ENCODE results near the gene RASAL2.

The RASAL2 gene

DNA sequence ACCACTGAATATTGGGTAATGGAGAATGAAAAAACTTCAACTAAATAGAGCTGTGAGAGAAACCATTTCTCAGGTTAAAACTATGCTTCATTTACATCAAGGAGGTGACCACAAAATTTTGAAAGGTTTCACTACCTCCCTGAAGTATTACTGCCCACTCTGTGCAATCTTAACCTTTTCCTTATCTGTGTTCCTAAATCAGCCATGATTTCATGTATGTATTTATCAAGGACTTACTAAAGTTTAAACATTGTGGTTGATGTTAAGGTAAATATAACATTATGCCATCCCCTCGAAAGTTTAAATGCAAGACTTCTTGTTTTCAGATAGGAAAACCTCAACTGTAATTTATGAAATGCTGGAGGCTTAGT, 318.5 kb downstream of the RASAL2 start:
- Histone ChIP-seq H3K9me3 (ENCODE audit: severe bottlenecking) (peaks cover 4% of the 10 kb centered on the region), H3K36me3 (ENCODE audit: low read depth) (0 out of 2 replicates have a peak, but pooled peaks cover 4% of the 10 kb centered on the region), H3K27ac (ENCODE audit: poor library complexity, severe bottlenecking) (no peak overlapping the region), H3K4me1 (ENCODE audit: insufficient read depth, poor library complexity, severe bottlenecking) (peaks cover 1% of the 10 kb centered on the region), H3K4me3 (ENCODE audit: severe bottlenecking) (no peak overlapping the region), H3K27me3 (ENCODE audit: insufficient read depth, poor library complexity, severe bottlenecking) (no peaks in the 10 kb centered on the region)
- TF ChIP-seq, protein P1, sequence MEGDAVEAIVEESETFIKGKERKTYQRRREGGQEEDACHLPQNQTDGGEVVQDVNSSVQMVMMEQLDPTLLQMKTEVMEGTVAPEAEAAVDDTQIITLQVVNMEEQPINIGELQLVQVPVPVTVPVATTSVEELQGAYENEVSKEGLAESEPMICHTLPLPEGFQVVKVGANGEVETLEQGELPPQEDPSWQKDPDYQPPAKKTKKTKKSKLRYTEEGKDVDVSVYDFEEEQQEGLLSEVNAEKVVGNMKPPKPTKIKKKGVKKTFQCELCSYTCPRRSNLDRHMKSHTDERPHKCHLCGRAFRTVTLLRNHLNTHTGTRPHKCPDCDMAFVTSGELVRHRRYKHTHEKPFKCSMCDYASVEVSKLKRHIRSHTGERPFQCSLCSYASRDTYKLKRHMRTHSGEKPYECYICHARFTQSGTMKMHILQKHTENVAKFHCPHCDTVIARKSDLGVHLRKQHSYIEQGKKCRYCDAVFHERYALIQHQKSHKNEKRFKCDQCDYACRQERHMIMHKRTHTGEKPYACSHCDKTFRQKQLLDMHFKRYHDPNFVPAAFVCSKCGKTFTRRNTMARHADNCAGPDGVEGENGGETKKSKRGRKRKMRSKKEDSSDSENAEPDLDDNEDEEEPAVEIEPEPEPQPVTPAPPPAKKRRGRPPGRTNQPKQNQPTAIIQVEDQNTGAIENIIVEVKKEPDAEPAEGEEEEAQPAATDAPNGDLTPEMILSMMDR (IDR thresholded peaks at IDR 0.05; ENCODE audit: poor library complexity, severe bottlenecking): no peak
- ATAC-seq (ENCODE audit: low read depth) (no peak), DNase-seq (ENCODE audit: low spot score) (no peak)

DNA sequence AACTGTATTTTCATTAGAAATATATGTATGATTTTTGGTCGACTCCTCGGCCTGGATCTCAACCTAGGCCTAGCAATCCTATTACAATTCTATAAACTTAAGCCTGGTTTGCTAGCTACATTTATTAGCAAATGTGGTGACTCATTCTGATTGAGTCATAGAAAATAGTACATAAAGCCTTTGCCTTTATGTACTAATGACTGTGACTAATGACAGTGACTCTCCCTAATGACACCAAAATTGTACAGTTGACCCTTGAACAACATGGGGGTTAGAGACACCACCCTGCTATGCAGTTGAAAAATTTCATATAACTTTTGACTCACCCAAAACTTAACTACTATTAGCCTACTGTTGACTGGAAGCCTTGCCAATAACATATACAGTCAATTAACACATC, 324.0 kb downstream of the RASAL2 start:
- Histone ChIP-seq H3K36me3 (ENCODE audit: low read depth) (0 out of 2 replicates have a peak, but pooled peaks cover 8% of the 10 kb centered on the region), H3K9me3 (ENCODE audit: severe bottlenecking) (peaks cover 4% of the 10 kb centered on the region), H3K4me1 (ENCODE audit: insufficient read depth, poor library complexity, severe bottlenecking) (peaks cover 12% of the 10 kb centered on the region), H3K27me3 (ENCODE audit: insufficient read depth, poor library complexity, severe bottlenecking) (no peaks in the 10 kb centered on the region), H3K4me3 (ENCODE audit: severe bottlenecking) (no peak overlapping the region), H3K27ac (ENCODE audit: poor library complexity, severe bottlenecking) (peak overlapping the region; percentile 31)
- ATAC-seq (ENCODE audit: low read depth): peak; percentile 92
- no peak for DNase-seq (ENCODE audit: low spot score)
- TF ChIP-seq, protein P1 (IDR thresholded peaks at IDR 0.05; ENCODE audit: poor library complexity, severe bottlenecking): no peak

DNA sequence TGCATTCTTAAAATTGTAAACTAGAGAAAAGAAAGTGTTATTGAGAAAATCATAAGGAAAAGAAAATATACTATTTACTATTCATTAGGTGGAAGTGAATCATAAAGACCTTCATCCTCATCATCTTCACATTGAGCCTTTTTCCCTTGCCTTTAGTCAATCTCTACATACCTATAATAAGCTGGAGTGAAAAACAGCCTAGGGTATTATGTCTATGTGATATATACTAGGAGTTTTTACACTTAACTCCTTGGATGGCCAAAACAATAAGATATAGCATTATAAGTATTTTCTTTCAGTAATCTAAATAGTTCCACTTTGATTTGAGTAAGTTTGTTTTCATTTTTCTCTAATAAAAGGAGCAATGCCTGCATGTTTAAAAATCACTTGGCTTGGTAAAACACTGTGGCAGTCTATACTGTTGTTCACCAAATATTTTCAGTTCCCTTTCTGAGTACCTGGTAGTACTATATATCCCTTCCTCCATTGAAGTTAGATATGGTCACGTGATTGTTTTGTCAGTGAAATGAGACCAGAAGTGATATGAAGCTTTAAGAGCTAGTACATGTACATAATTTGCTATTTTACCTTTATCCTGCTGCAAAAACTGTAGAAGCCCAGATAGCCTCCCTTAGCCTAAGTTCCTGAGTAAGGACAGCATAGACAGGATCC, 324.5 kb downstream of the RASAL2 start:
- Histone ChIP-seq H3K4me1 (ENCODE audit: insufficient read depth, poor library complexity, severe bottlenecking) (peaks cover 12% of the 10 kb centered on the region), H3K27ac (ENCODE audit: poor library complexity, severe bottlenecking) (peak overlapping the region; percentile 31), H3K36me3 (ENCODE audit: low read depth) (peaks cover 8% of the 10 kb centered on the region; the same call in 1 of the 2 replicates), H3K4me3 (ENCODE audit: severe bottlenecking) (no peak overlapping the region), H3K9me3 (ENCODE audit: severe bottlenecking) (peaks cover 4% of the 10 kb centered on the region), H3K27me3 (ENCODE audit: insufficient read depth, poor library complexity, severe bottlenecking) (no peaks in the 10 kb centered on the region)
- ATAC-seq (ENCODE audit: low read depth) (peak; percentile 9; the same call in 1 of the 3 replicates), DNase-seq (ENCODE audit: low spot score) (no peak)
- TF ChIP-seq, protein P1 (IDR thresholded peaks at IDR 0.05; ENCODE audit: poor library complexity, severe bottlenecking): no peak

DNA sequence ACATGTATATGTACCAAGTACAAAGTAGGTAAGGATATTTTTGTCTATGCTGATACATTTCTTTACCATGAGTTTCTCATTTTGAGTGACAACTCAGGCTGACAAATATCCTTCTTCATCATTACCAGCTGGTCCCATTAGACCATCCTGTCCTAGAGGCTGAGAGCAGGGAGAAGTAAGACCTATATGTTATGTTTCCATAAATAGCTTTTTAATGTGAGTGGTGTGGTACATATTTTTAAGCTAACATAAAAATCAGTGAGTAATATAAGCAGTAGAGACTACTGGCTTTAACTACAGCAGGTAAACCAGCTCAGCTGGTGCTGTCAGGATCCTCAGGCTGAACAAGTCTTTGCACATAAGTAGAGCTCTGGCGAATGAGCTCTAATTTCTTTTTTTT, 340.5 kb downstream of the RASAL2 start:
- DNase-seq (ENCODE audit: low spot score) (no peak), ATAC-seq (ENCODE audit: low read depth) (peak; percentile 60)
- TF ChIP-seq, protein P1 (IDR thresholded peaks at IDR 0.05; ENCODE audit: poor library complexity, severe bottlenecking): no peak

DNA sequence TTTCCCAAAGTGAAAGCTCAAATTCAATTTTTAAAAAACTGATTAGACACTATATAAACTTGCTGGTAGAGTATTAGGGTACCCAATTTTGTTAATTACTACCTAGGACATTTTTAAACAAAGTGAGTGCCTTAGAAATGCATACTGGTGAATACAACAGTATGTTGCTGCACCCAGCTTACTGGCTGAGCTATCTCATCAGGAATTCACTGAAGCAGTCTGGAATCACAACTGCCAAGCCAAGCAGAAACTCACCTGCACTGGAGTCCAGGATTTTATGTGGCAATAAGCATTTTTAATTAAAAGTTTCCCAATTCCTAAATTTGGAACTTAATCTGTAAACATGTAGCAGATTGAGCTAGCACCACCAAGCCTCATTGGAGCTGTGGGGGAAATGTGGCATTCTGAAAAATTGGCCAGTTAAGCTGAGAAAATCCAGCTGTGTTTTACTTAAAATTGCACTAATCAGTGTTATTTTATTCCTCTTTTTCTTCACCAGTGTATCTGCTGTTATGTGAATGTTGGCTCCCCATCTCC, 341.1 kb downstream of the RASAL2 start:
- peaks cover 3% of the 10 kb centered on the region for H3K4me1 ChIP-seq (ENCODE audit: insufficient read depth, poor library complexity, severe bottlenecking)
- ATAC-seq (ENCODE audit: low read depth): 0 out of 3 replicates have a peak, but pooled peaks have one; percentile 35
- TF ChIP-seq, protein P1 (IDR thresholded peaks at IDR 0.05; ENCODE audit: poor library complexity, severe bottlenecking): no peak
- DNase-seq (ENCODE audit: low spot score): no peak
- H3K4me3 ChIP-seq (ENCODE audit: severe bottlenecking): no peak overlapping the region
- no peaks in the 10 kb centered on the region for H3K9me3 ChIP-seq (ENCODE audit: severe bottlenecking)
- H3K27ac ChIP-seq (ENCODE audit: poor library complexity, severe bottlenecking): no peak overlapping the region
- H3K36me3 ChIP-seq (ENCODE audit: low read depth): peaks cover 5% of the 10 kb centered on the region; the same call in 1 of the 2 replicates
- no peaks in the 10 kb centered on the region for H3K27me3 ChIP-seq (ENCODE audit: insufficient read depth, poor library complexity, severe bottlenecking)

More for the DNA sequence above, 340.5 kb downstream of the RASAL2 start:
- H3K27me3 ChIP-seq (ENCODE audit: insufficient read depth, poor library complexity, severe bottlenecking): no peaks in the 10 kb centered on the region
- peaks cover 3% of the 10 kb centered on the region for H3K4me1 ChIP-seq (ENCODE audit: insufficient read depth, poor library complexity, severe bottlenecking)
- H3K4me3 ChIP-seq (ENCODE audit: severe bottlenecking): no peak overlapping the region
- H3K9me3 ChIP-seq (ENCODE audit: severe bottlenecking): no peaks in the 10 kb centered on the region
- no peak overlapping the region for H3K27ac ChIP-seq (ENCODE audit: poor library complexity, severe bottlenecking)
- no peaks in the 10 kb centered on the region for H3K36me3 ChIP-seq (ENCODE audit: low read depth)
